H9 (cell line): ENCODE data around the gene PITRM1. TPM values are rescaled to one million over a fixed set of nuclear protein-coding genes. Genes with fewer than 3 reads are reported as not detected.

Experiments
- DNase-seq: peaks from one replicate; pipeline ENCODE4 v3.0.0-alpha.2; 2017
- H2AFZ ChIP-seq: one replicate; pipeline ENCODE4 v1.6.1; 2013; ENCODE audit warnings: mild to moderate bottlenecking, low read length, control low read depth, moderate library complexity
- H2AK5ac ChIP-seq: 2 replicates; pipeline ENCODE4 v1.6.1; 2013; ENCODE audit warnings: low read length, control low read depth, mixed read lengths; ENCODE audit not compliant: insufficient read length
- H2BK120ac ChIP-seq: one replicate; pipeline ENCODE4 v1.6.1; 2013; ENCODE audit warnings: low read depth, mild to moderate bottlenecking, low read length, control low read depth, inconsistent platforms; ENCODE audit not compliant: poor library complexity, severe bottlenecking
- H2BK12ac ChIP-seq: 2 replicates; pipeline ENCODE4 v1.6.1; 2013; ENCODE audit warnings: low read length, control low read depth, mixed read lengths, low read depth; ENCODE audit not compliant: insufficient read length
- H2BK15ac ChIP-seq: 2 replicates; pipeline ENCODE4 v1.6.1; 2013; ENCODE audit warnings: low read depth, low read length, control low read depth
- H2BK20ac ChIP-seq: one replicate; pipeline ENCODE4 v1.6.1; 2013; ENCODE audit warnings: low read depth, mild to moderate bottlenecking, low read length, control low read depth, inconsistent platforms; ENCODE audit not compliant: poor library complexity, severe bottlenecking
- H2BK5ac ChIP-seq: 2 replicates; pipeline ENCODE4 v1.6.1; 2013; ENCODE audit warnings: low read length, control low read depth, mixed read lengths; ENCODE audit not compliant: insufficient read length
- H3K14ac ChIP-seq: 2 replicates; pipeline ENCODE4 v1.6.1; 2013; ENCODE audit warnings: low read length, control low read depth; ENCODE audit not compliant: insufficient read depth
- H3K18ac ChIP-seq: 2 replicates; pipeline ENCODE4 v1.6.1; 2013; ENCODE audit warnings: low read depth, mild to moderate bottlenecking, mixed read lengths, low read length, control low read depth; ENCODE audit not compliant: insufficient read length
- H3K23ac ChIP-seq: 2 replicates; pipeline ENCODE4 v1.6.1; 2013; ENCODE audit warnings: low read length, control low read depth, mixed read lengths, low read depth; ENCODE audit not compliant: insufficient read length
- H3K23me2 ChIP-seq: 2 replicates; pipeline ENCODE4 v1.6.1; 2013; ENCODE audit warnings: low read depth, mild to moderate bottlenecking, mixed read lengths, low read length, control low read depth; ENCODE audit not compliant: insufficient read length, poor library complexity, severe bottlenecking
- H3K27ac ChIP-seq: 2 replicates; pipeline ENCODE4 v1.5.1; 2013; ENCODE audit warnings: low read length, control low read depth, mixed read lengths, low read depth; ENCODE audit not compliant: insufficient read length
- H3K27me3 ChIP-seq: 2 replicates; pipeline ENCODE4 v1.6.1; 2013; ENCODE audit warnings: low read length, control low read depth, inconsistent platforms; ENCODE audit not compliant: insufficient read depth
- H3K4ac ChIP-seq: 2 replicates; pipeline ENCODE4 v1.6.1; 2013; ENCODE audit warnings: low read depth, mild to moderate bottlenecking, control low read depth, inconsistent platforms, low read length, moderate library complexity
- H3K4me1 ChIP-seq: 2 replicates; pipeline ENCODE4 v1.6.1; 2013; ENCODE audit warnings: low read length, control low read depth, inconsistent platforms; ENCODE audit not compliant: insufficient read depth
- H3K4me2 ChIP-seq: 2 replicates; pipeline ENCODE4 v1.6.1; 2013; ENCODE audit warnings: low read length, control low read depth, mixed read lengths; ENCODE audit not compliant: insufficient read length, insufficient read depth
- H3K56ac ChIP-seq: 2 replicates; pipeline ENCODE4 v1.6.1; 2013; ENCODE audit warnings: low read depth, mild to moderate bottlenecking, mixed read lengths, low read length, control low read depth; ENCODE audit not compliant: insufficient read length
- H3K79me1 ChIP-seq: 2 replicates; pipeline ENCODE4 v1.6.1; 2013; ENCODE audit warnings: low read depth, mild to moderate bottlenecking, moderate library complexity, low read length, control low read depth, inconsistent platforms; ENCODE audit not compliant: insufficient read depth, poor library complexity, severe bottlenecking
- H3K79me2 ChIP-seq: 2 replicates; pipeline ENCODE4 v1.6.1; 2013; ENCODE audit warnings: low read length, control low read depth, inconsistent platforms; ENCODE audit not compliant: insufficient read depth
- H3K9ac ChIP-seq: 2 replicates; pipeline ENCODE4 v1.6.1; 2013; ENCODE audit warnings: low read length, control low read depth, mixed read lengths; ENCODE audit not compliant: insufficient read length; ENCODE audit errors: extremely low read depth
- H3K9me3 ChIP-seq: one replicate; pipeline ENCODE4 v1.6.1; 2013; ENCODE audit warnings: low read depth, low read length, inconsistent platforms; ENCODE audit not compliant: control insufficient read depth
- H3T11ph ChIP-seq: one replicate; pipeline ENCODE4 v1.6.1; 2013; ENCODE audit warnings: mild to moderate bottlenecking, low read length, control low read depth, inconsistent platforms
- H4K20me1 ChIP-seq: one replicate; pipeline ENCODE4 v1.6.1; 2013; ENCODE audit not compliant: control insufficient read depth, insufficient read length, insufficient read depth
- H4K5ac ChIP-seq: 2 replicates; pipeline ENCODE4 v1.6.1; 2013; ENCODE audit warnings: low read depth, mild to moderate bottlenecking, mixed read lengths, low read length, control low read depth; ENCODE audit not compliant: insufficient read length
- H4K8ac ChIP-seq: replicated peaks from 2 replicates; pipeline ENCODE4 v1.6.1; 2013; ENCODE audit warnings: low read length, control low read depth, mixed read lengths, low read depth; ENCODE audit not compliant: insufficient read length
- H4K91ac ChIP-seq: 2 replicates; pipeline ENCODE4 v1.6.1; 2013; ENCODE audit warnings: low read depth, mild to moderate bottlenecking, moderate library complexity, mixed read lengths, low read length, control low read depth; ENCODE audit not compliant: insufficient read length
- H3K27ac Mint-ChIP-seq, 3 experiments: 2 replicates in 2 of 3; 3 replicates in 1 of 3; pipeline ENCODE4 v1.8.0; 2020 to 2021; ENCODE audit warnings: mixed read lengths in 3 of 3, mild to moderate bottlenecking in 1 of 3, moderate library complexity in 1 of 3
- H3K27me3 Mint-ChIP-seq: 2 replicates; pipeline ENCODE4 v1.8.0; 2021; ENCODE audit warnings: low read depth, mild to moderate bottlenecking, moderate library complexity, mixed read lengths
- H3K36me3 Mint-ChIP-seq, 3 experiments: 2 replicates in 2 of 3; 3 replicates in 1 of 3; pipeline ENCODE4 v1.8.0; 2020 to 2021; ENCODE audit warnings: low read depth in 3 of 3, mixed read lengths in 3 of 3; ENCODE audit not compliant: insufficient read depth in 1 of 3
- H3K4me1 Mint-ChIP-seq, 2 experiments: 2 replicates each; pipeline ENCODE4 v1.8.0; 2020; ENCODE audit warnings: mixed read lengths in 2 of 2
- H3K4me3 Mint-ChIP-seq, 2 experiments: 2 replicates in 1 of 2; 3 replicates in 1 of 2; pipeline ENCODE4 v1.8.0; 2020 to 2021; ENCODE audit warnings: mild to moderate bottlenecking in 2 of 2, mixed read lengths in 2 of 2, moderate library complexity in 1 of 2
- H3K9me3 Mint-ChIP-seq, 2 experiments: 2 replicates in 1 of 2; 3 replicates in 1 of 2; pipeline ENCODE4 v1.8.0; 2020; ENCODE audit warnings: mild to moderate bottlenecking in 2 of 2, mixed read lengths in 2 of 2, moderate library complexity in 1 of 2
- CTCF ChIP-seq: fragments of 200-600 bp; sonication (generic); conservative IDR thresholded peaks from 3 replicates; pipeline ENCODE4 v1.8.0; 2021; ENCODE audit warnings: antibody characterized with exemption, mild to moderate bottlenecking
- WGBS: extraction: QIAGEN DNeasy Blood & Tissue Kit; methylation state at CpG from one replicate; pipeline ENCODE4 v1.1.7; 2013; ENCODE audit warnings: missing lambda C conversion rate, low lambda C conversion rate, mixed read lengths; ENCODE audit not compliant: insufficient read length; ENCODE audit errors: extremely low coverage; 5-methylcytosine and 5-hydroxymethylcytosine counted together
- total RNA-seq: library from RNA; stranded (reverse); gene quantifications from 2 replicates; pipeline ENCODE4 v1.2.1, GENCODE V29; 2021

PITRM1 gene
- total RNA-seq, 1 experiment from 2014 or later, result 27.8 TPM

- peak; percentile 100 for DNase-seq
- no peak overlapping the region for H3K27ac ChIP-seq
- H3K14ac ChIP-seq, result 0 out of 2 replicates have a peak overlapping the region, but pooled peaks have one; percentile 33
- H3K9me3 ChIP-seq, result no peaks in the 10 kb centered on the region
- H3K18ac ChIP-seq, result peak overlapping the region; percentile 81
- H3T11ph ChIP-seq, result no peak overlapping the region
- H3K4me2 ChIP-seq, result no peak overlapping the region
- Mint-ChIP-seq H3K4me3 (peak overlapping the region; percentile 65 to 80), H3K27ac (peak overlapping the region; percentile 70 to 95 (median 84); a peak in 5 of 7 replicates), H3K4me1 (peaks cover 2 to 12% of the 10 kb centered on the region in 2 experiments), H3K27me3 (no peaks in the 10 kb centered on the region), H3K36me3 (peaks cover 3 to 11% (median 5%) of the 10 kb centered on the region in 3 experiments; a peak in 5 of 7 replicates), H3K9me3 (no peaks in the 10 kb centered on the region)
- H3K79me1 ChIP-seq, result no peaks in the 10 kb centered on the region
- H3K79me2 ChIP-seq, result no peaks in the 10 kb centered on the region
- H2AFZ ChIP-seq, result no peak overlapping the region
- H3K23ac ChIP-seq, result no peak overlapping the region
- no peak for TF ChIP-seq CTCF
- no peak overlapping the region for H2AK5ac ChIP-seq
- H2BK15ac ChIP-seq, result no peak overlapping the region
- H2BK12ac ChIP-seq, result no peak overlapping the region
- peaks cover 4% of the 10 kb centered on the region for H3K23me2 ChIP-seq
- no peaks in the 10 kb centered on the region for H3K27me3 ChIP-seq
- no peak overlapping the region for H2BK5ac ChIP-seq
- no peak overlapping the region for H2BK20ac ChIP-seq
- H2BK120ac ChIP-seq, result no peak overlapping the region
- H4K8ac ChIP-seq, result no peak overlapping the region
- H4K91ac ChIP-seq, result no peak overlapping the region
- no CpG with 5 or more reads among the region's 26 CpGs for WGBS
- no peaks in the 10 kb centered on the region for H4K20me1 ChIP-seq
- H3K9ac ChIP-seq, result no peak overlapping the region
- no peak overlapping the region for H4K5ac ChIP-seq
- H3K4me1 ChIP-seq, result 0 out of 2 replicates have a peak, but pooled peaks cover 4% of the 10 kb centered on the region
- no peak overlapping the region for H3K4ac ChIP-seq
- no peak overlapping the region for H3K56ac ChIP-seq
Measured at GRCh38 chr10:3173171-3173878, 743 bp upstream of the PITRM1 start.
